Activated B cell treated with CpG ODN at 0.5 μM for 24 hours (primary cell): ENCODE data around the gene APCDD1L. TPM values are rescaled to one million over a fixed set of nuclear protein-coding genes. Genes with fewer than 3 reads are reported as not detected.

ENCODE experiments used
- ATAC-seq: fragments of 200-7000 bp; cut with Tn5 transposase; one replicate; pipeline ENCODE4 v1.10.0; 2021; ENCODE audit warnings: low read depth, mild to moderate bottlenecking, moderate library complexity
- CTCF ChIA-PET: fragments of 350-600 bp; sonication (Branson Sonifier 250); formaldehyde crosslinking; loops from one replicate; lab custom pipeline; 2021; ENCODE audit warnings: antibody characterized with exemption; lab: Charles Lee
- POLR2A ChIA-PET: fragments of 350-600 bp; sonication (Branson Sonifier 250); formaldehyde crosslinking; loops from one replicate; lab custom pipeline; 2021; ENCODE audit warnings: antibody characterized with exemption; lab: Charles Lee
- DNase-seq: peaks from one replicate; pipeline ENCODE4 v3.0.0; 2022
- H3K27ac Mint-ChIP-seq: one replicate; pipeline ENCODE4 v1.8.0; 2020; ENCODE audit warnings: mixed read lengths
- H3K27me3 Mint-ChIP-seq: one replicate; pipeline ENCODE4 v1.8.0; 2021; ENCODE audit warnings: mixed read lengths
- H3K36me3 Mint-ChIP-seq: one replicate; pipeline ENCODE4 v1.8.0; 2021; ENCODE audit warnings: low read depth, mixed read lengths
- H3K4me1 Mint-ChIP-seq: one replicate; pipeline ENCODE4 v1.8.0; 2021; ENCODE audit warnings: mixed read lengths
- H3K4me3 Mint-ChIP-seq: one replicate; pipeline ENCODE4 v1.8.0; 2020; ENCODE audit warnings: mild to moderate bottlenecking, mixed read lengths
- H3K9me3 Mint-ChIP-seq: one replicate; pipeline ENCODE4 v1.8.0; 2020; ENCODE audit warnings: mixed read lengths
- CTCF ChIP-seq: fragments of 200-600 bp; IDR thresholded peaks from one replicate; pipeline ENCODE4 v1.8.0; 2022; ENCODE audit warnings: antibody characterized with exemption, mild to moderate bottlenecking
- intact Hi-C: fragments of 100-400 bp; cut with micrococcal nuclease; formaldehyde crosslinking; loops from one replicate; pipeline ENCODE4 v1.15.1; 2024
- total RNA-seq: library from RNA; stranded (reverse); gene quantifications from 2 replicates; pipeline ENCODE4 v1.2.3, GENCODE V29; 2022

The APCDD1L gene
- total RNA-seq, 1 donor from 2014 or later, result not detected

DNA sequence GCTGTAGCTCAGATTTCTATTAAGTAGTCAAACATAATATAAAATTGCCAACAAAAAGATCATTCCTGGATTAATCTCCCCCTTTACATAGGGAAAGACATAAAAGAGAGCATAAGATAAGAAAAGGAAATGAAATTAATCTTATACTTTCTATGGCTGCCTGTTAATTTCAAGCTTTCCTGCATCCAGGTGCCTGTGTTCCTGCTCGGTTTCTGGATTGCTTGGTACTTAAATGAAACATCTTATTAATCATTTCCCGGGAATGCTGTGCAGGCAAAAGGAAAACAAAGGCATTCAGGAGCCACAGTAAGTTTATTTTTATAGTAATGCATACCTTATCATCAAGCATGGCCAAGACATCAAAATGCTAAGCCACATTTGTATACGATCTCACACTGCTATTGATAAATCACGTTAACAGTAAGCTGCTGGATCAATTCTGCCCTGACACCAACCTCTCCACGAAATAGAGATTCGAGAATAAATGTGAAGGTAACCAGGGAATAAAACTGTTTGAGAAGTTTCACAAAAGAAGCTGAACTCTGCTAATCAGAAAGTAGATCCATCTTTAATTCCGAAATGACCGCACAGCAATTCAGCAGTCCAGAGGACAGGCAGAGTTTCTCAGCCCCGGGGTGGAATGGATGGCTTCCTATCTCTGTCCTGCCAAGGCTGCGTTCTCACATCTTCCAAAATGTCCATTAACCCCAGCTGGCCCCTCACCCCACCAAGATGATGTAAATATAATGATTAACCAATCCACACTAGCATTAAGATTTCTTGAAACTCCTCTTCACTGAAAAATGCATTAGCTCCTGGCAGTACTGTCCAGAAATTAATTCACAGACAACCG, 32.6 kb upstream of the APCDD1L start:
- H3K4me3 Mint-ChIP-seq, result no peak overlapping the region
- POLR2A ChIA-PET, result no interaction called here
- intact Hi-C loops, result no loop called here
- DNase-seq (no peak), ATAC-seq (no peak)
- no peak overlapping the region for H3K27ac Mint-ChIP-seq
- TF ChIP-seq CTCF, result no peak
- no peaks in the 10 kb centered on the region for H3K36me3 Mint-ChIP-seq
- no peaks in the 10 kb centered on the region for H3K4me1 Mint-ChIP-seq
- peaks cover 10% of the 10 kb centered on the region for H3K27me3 Mint-ChIP-seq
- CTCF ChIA-PET, result no interaction called here
- no peaks in the 10 kb centered on the region for H3K9me3 Mint-ChIP-seq

- H3K36me3 Mint-ChIP-seq, result no peaks in the 10 kb centered on the region
- no peaks in the 10 kb centered on the region for H3K9me3 Mint-ChIP-seq
- H3K27ac Mint-ChIP-seq, result no peak overlapping the region
- no peak for ATAC-seq
- H3K4me3 Mint-ChIP-seq, result no peak overlapping the region
- ChIA-PET POLR2A (no interaction called here), CTCF (no interaction called here)
- intact Hi-C loops, result no loop called here
- TF ChIP-seq CTCF, result no peak
- DNase-seq, result no peak
- H3K27me3 Mint-ChIP-seq, result peaks cover 10% of the 10 kb centered on the region
- no peaks in the 10 kb centered on the region for H3K4me1 Mint-ChIP-seq
These were observed 31.8 kb upstream of the APCDD1L start for GRCh38 chr20:58546756-58547622.

DNA sequence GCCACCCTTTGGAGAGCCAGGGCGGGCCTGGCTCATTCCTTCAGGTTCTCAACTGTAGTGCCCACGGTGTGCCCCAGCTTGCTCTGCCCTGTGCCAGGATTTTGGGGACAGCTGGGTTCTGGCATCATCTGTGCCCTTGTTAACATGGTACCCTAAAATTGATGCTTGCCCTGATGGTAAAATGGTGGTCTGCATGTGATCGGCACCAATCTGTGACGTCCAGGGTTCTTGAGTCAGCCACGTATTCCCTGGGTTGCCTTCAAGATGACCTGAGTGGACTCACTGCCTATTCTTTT, 31.2 kb upstream of the APCDD1L start:
- Mint-ChIP-seq H3K36me3 (no peaks in the 10 kb centered on the region), H3K4me3 (no peak overlapping the region), H3K4me1 (no peaks in the 10 kb centered on the region), H3K27me3 (peaks cover 10% of the 10 kb centered on the region), H3K27ac (no peak overlapping the region), H3K9me3 (no peaks in the 10 kb centered on the region)
- CTCF ChIA-PET, result no interaction called here
- no peak for ATAC-seq
- intact Hi-C loops, result no loop called here
- TF ChIP-seq CTCF, result no peak
- DNase-seq, result no peak
- POLR2A ChIA-PET, result no interaction called here

GRCh38 chr20:58545565-58546415, 30.6 kb upstream of the APCDD1L start:
- CTCF ChIA-PET, result no interaction called here
- Mint-ChIP-seq H3K4me1 (no peaks in the 10 kb centered on the region), H3K9me3 (no peaks in the 10 kb centered on the region), H3K4me3 (no peak overlapping the region), H3K27ac (no peak overlapping the region), H3K36me3 (no peaks in the 10 kb centered on the region), H3K27me3 (peaks cover 13% of the 10 kb centered on the region)
- intact Hi-C loops, result no loop called here
- POLR2A ChIA-PET, result no interaction called here
- DNase-seq (no peak), ATAC-seq (no peak)
- no peak for TF ChIP-seq CTCF
